Neural cell (in vitro differentiated cells): ENCODE data around the gene DEK.

Experiments
- CTCF ChIP-seq: fragments of 450-650 bp; IDR thresholded peaks from 2 replicates; pipeline ENCODE4 v1.5.1; 2014; ENCODE audit warnings: antibody characterized with exemption, mild to moderate bottlenecking, moderate library complexity; ENCODE audit not compliant: poor library complexity, severe bottlenecking
- EP300 ChIP-seq: fragments of 450-650 bp; conservative IDR thresholded peaks from 2 replicates; pipeline ENCODE4 v1.6.1; 2014; ENCODE audit warnings: antibody characterized with exemption, mild to moderate bottlenecking, moderate library complexity; ENCODE audit not compliant: poor library complexity, severe bottlenecking
- EZH2 ChIP-seq: fragments of 200-600, 300-800 bp; shearing (Covaris generic), sonication (generic); IDR thresholded peaks from 2 replicates; pipeline ENCODE4 v1.6.1; 2014; ENCODE audit warnings: antibody characterized with exemption, low read length, borderline replicate concordance, mild to moderate bottlenecking; ENCODE audit not compliant: insufficient read depth, poor library complexity, severe bottlenecking
- MXI1 ChIP-seq: fragments of 450-650 bp; conservative IDR thresholded peaks from 2 replicates; pipeline ENCODE4 v1.6.1; 2014; ENCODE audit warnings: antibody characterized with exemption, mild to moderate bottlenecking; ENCODE audit not compliant: poor library complexity, severe bottlenecking
- POLR2AphosphoS5 ChIP-seq: IDR thresholded peaks from 2 replicates; pipeline ENCODE4 v1.6.1; 2012
- TAF1 ChIP-seq: IDR thresholded peaks from 2 replicates; pipeline ENCODE4 v1.6.1; 2012; ENCODE audit warnings: low read depth

- no peak for TF ChIP-seq MXI1
- TF ChIP-seq POLR2AphosphoS5: no peak
- TF ChIP-seq EP300: no peak
- TF ChIP-seq CTCF: no peak
- TF ChIP-seq EZH2: no peak
- no peak for TF ChIP-seq TAF1
These were observed 4.9 kb upstream of the DEK start for GRCh38 chr6:18269253-18269652.
